Measurements from ENCODE around the gene KLK3.
"Not testable (repeated sequence)": the region's sequence is repeated elsewhere in the genome, so short reads cannot be mapped to it uniquely, and the experiment has no call there.

GRCh38 chr19:50896089-50896590, 41.4 kb downstream of the KLK3 start:
- not testable (repeated sequence) for TF ChIP-seq CTCF (conservative IDR thresholded peaks at IDR 0.05; ENCODE audit: low read depth in 2 of 2); EZH2 (IDR thresholded peaks at IDR 0.05; ENCODE audit: low read depth, unreplicated experiment); POLR2AphosphoS5 (IDR thresholded peaks at IDR 0.05; ENCODE audit: low read depth); EZH2phosphoT487 (IDR thresholded peaks at IDR 0.05; ENCODE audit: unreplicated experiment); JUNB (IDR thresholded peaks at IDR 0.05; ENCODE audit: unreplicated experiment); REST (IDR thresholded peaks at IDR 0.05; ENCODE audit: unreplicated experiment); ZNF114 (CRISPR knock-in tag; IDR thresholded peaks at IDR 0.05); STAT1 (IDR thresholded peaks at IDR 0.05; ENCODE audit: unreplicated experiment); CREB1 (CRISPR knock-in tag; IDR thresholded peaks at IDR 0.05; ENCODE audit: low read depth); ETS1 (IDR thresholded peaks at IDR 0.05); ZNF331 (CRISPR knock-in tag; IDR thresholded peaks at IDR 0.05; ENCODE audit: low read depth); NANOG (IDR thresholded peaks at IDR 0.05; ENCODE audit: borderline replicate concordance); ZNF462 (CRISPR knock-in tag; IDR thresholded peaks at IDR 0.05)

Data from GM23338 (cell line).